HG03439 (cell line): ENCODE results near the gene ZP3.
"Not testable (repeated sequence)": the region's sequence is repeated elsewhere in the genome, so short reads cannot be mapped to it uniquely, and the experiment has no call there.

ENCODE experiments used
- ATAC-seq: cut with Tn5 transposase; IDR thresholded peaks from one replicate; pipeline ENCODE4 v1.9.1; 2021; ENCODE audit warnings: mild to moderate bottlenecking, moderate library complexity; ENCODE audit not compliant: unreplicated experiment

ZP3 gene

DNA sequence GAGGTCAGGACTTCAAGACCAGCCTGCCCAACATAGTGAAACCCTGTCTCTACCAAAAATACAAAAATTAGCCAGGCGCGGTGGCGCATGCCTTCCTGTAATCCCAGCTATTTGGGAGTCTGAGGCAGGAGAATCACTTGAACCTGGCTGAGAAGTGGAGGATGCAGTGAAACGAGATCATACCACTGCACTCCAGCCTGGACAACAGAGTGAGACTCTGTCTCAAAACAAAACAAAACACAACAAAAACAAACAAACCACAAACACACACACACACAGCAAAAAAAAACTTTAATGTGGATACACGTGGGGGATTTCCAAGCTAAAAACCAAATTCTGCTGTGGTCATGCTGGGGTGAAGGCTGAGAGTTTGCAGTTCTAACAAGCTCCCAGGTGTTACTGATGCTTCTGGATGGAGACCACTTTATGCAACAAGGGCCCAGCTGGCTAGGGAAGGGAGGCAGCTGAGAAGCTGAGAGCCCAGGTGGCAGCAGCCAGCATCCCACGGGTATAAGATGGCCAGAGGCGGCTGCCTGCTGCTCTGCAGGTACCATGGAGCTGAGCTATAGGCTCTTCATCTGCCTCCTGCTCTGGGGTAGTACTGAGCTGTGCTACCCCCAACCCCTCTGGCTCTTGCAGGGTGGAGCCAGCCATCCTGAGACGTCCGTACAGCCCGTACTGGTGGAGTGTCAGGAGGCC, at the start of gene ZP3:
Gene ZP3 (plus strand): TSS at position 538 of the 699 bp plus-strand sequence. CDS start 15 bp downstream, at position 553.
- no peak for ATAC-seq

DNA sequence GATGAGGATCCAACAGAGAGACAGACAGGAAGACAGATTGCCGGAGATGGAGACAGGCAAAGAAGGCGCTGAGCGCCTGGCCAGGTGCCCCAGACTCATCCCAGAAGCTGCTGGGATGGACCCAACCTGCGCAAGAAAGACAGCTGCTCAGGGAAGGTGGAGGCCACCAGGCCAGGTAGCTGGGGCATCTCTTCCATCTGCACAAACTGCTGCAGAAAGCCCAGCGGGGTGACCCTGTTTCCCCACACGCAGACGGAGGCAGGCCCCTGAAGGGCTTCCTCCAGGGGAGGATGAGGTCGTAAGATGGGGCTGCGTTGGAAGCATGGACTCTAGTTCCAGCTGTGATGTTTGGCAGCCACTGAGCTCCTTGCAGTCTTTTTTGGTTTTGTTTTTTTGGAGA, 49.5 kb upstream of the ZP3 start:
- no peak for ATAC-seq

DNA sequence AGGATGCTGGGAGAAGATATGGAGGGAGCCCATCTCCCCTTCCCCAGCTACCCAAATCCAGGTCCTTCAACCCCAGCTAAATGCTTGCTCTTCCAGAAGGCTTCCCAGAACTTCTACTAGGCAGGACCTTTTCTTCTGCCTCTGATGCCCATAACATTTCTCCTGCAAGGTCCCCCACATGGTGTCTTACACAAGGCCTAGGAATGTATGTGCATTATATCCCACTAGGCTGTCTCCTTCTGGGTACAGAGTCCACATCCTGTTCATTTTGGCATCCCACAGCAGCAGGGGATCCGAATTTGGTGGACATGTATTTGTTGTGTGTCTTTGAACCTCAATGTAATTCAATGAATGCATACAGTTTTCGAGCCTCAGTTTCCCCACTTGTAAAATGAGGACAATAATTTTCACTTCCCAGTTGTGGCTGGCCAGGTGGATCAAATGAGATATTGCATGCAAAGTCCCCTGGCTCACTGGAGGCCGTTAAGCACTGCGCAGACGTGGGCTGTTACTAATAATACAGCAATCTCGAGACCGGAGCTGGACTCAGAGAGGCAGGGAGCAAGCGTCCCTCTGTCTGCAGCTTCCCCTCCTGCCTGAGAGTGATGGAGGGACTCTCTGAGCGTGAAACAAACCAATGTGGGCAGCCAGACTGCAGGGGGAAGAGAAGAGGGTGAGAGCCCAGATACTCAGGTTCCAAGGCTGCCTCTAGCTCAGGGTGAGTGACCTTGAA, 47.4 kb upstream of the ZP3 start:
- no peak for ATAC-seq

DNA sequence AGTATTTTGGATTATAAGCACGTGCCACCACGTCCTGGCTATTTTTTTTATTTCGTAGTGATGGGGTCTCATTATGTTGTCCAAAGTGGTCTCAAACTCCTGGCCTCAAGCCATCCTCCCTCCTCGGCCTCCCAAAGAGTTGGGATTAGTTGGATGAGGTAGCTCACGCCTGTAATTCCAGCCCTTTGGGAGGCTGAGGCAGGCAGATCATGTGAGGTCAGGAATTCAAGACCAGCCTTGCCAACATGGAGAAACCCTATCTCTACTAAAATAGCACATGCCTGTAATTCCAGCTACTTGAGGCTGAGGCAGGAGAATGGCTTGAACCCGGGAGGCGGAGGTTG, 44.2 kb upstream of the ZP3 start:
- ATAC-seq: no peak

DNA sequence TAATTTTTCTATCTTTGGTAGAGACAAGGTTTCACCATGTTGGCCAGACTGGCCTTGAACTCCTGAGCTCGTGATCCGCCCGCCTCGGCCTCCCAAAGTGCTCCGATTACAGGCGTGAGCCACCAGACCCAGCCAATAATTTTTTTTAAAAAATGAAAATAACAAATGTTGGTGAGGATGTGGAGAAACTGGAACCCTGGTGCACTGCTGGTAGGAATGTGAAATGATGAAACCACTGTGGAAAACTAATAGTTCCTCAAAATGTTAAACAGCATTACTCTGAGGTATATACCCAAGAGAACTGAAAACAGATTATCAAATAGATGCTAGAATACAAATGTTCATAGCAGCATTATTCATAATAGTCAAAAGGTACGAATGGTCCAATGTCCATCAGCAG, 42.9 kb upstream of the ZP3 start:
- ATAC-seq: no peak

DNA sequence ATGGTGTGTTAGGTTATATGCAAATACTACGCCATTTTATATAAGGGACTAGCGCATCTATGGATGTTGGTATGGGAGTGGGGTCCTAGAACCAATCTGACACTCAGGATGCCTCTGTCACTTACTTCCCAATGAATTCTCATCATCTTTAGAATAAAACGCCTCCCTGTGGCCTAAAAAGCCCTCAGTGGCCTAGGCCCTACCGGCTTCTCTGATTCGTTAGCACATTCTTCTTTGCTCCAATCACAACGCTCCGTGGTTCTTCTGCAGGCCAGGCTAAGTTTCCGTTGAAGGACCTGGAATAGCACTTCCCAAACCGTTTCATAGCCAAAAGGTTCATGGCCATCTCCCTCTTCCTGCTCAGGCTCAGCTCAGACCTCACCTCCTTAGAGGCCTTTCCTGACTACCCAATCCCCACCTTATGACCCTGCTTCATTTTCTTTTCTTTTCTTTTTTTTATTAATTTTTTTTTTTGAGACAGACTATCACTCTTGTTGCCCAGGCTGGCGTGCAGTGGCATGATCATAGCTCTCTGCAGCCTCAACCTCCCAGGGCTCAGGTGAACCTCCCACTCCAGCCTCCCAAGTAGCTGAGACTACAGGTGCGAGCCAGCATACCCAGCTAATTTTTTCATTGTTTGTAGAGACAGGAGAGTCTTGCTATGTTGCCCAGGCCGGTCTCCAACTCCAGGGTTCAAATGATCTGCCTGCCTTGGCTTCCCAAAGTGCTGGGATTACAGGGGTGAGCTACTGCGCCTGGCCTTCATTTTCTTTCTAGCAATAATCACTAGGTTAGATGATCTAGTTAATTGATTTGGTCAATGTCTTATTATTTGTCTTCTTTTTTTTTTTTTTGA, 41.4 kb upstream of the ZP3 start:
- no peak for ATAC-seq

DNA sequence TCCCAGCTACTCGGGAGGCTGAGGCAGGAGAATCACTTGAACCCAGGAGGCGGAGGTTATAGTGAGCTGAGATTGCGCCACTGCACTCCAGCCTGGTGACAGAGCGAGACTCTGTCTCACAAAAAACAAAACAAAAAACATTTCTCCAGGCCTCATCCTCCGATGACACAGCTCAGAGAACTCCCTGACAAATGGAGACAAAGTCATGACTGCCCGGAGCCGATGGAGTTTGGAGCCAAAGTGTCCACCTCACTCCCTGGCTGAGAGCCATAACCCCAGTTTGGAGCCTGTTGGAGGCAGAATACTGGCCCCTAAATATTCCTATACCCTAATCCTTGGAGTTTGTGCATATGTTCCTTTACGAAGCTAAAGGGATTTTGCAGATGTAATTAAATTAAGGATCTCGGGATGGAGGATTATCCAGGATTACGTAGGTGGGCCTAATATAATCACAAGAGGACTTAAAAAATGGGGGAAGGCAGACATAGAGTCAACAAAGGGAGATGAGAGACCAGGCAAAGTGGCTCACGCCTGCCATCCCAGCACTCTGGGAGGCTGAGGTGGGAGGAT, 38.0 kb upstream of the ZP3 start:
- no peak for ATAC-seq

DNA sequence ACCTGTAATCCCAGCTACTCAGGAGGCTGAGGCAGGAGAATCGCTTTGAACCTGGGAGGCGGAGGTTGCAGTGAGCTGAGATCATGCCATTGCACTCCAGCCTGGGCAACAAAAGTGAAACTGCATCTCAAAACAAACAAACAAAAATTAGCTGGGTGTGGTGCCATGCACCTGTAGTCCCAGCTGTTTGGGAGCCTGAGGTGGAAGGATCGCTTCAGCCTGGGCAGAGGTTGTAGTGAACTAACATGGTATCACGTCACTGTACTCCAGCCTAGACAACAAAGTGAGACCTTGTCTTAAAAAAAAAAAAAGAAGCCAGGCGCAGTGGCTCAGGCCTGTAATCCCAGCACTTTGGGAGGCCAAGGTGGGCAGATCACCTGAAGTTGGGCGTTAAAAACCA, 37.0 kb upstream of the ZP3 start:
- not testable (repeated sequence) for ATAC-seq

DNA sequence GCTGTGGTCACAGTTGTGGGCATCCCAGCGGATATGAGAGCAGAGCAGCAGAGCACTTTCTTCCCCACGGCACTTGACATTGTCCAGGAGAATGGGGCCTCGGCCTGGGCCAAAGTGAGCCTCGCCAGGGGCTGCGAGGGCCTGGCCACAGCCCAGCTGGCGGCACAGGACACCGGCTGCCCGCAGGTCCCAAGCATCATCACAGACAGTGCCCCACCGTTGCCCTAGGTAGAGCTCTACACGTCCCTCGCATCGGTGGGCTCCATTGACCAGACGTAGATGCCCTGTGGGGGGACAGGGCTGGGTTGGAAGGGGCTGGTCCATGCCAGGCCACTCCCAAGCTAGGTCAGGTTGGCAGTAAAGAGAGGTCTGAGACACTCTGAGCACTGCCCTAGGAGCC, 34.7 kb upstream of the ZP3 start:
- ATAC-seq: no peak

DNA sequence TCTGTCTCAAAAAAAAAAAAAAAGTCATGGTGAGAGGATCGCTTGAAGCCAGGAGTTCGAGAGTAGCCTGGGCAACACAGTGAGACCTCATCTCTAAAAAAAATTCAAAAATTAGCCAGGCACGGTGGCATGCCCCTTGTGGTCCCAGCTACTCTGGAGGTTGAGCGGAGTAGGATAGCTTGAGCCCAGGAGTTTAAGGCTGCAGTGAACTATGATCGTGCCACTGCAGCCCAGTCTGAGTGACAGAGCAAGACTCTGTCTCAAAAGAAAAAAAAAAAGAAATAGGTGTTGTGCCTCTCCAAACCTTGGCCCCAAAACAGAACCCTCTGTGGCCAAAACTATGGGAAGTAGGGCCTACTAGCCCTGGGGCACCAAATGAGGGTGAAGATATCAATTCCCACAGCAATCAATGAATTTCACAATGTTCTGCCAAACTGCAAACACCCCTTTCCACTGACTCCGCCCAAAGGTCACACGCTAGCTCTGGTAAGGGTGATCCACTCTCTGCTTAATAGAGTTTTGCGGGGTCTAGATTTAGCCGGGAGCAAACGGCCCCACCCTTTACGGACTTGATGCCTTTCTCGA, 32.1 kb upstream of the ZP3 start:
- no peak for ATAC-seq

DNA sequence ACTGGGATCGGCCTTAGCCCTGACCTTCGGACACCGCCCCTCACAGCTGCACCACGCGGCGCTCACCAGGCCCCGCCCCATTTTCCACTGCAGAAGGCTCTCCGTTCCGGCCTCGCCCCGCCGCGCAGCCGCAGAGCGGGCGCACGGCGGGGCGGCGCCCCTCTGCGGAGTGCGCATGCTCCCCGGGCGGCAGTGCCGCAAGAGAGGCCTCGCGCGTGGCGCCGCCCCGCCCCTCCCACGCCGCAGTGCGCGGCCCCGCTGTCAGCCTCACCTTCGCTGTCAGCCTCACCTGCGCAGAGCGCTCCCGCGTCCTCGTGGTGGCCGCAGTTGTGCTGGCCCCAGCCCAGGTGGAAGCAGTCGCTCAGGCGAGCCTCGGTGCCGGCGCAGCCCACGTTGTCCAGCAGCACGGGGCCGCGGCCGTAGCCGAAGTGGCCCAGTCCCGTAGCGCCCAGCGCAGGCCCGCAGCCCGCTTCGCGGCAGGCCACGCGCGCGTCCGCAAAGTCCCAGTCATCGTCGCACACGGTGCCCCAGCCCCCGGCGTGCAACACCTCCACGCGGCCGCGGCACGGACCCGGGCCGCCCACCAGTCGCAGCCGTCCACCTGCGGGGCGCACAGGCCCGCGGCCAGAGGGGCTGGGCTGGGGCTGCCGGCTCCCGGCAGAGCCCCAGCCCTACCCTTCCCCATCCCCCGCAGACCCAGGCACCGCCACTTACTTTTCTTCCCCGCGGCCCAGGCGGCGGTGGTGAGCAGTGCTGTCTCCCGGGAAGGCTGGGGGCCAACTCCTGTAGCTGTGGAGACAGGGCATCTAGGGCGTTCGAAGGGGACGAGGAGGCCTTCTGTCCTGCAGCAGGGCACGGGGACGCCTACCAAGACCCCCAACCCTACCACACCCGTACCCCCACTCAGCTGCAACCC, 31.4 kb upstream of the ZP3 start:
- ATAC-seq: peak; percentile 85

DNA sequence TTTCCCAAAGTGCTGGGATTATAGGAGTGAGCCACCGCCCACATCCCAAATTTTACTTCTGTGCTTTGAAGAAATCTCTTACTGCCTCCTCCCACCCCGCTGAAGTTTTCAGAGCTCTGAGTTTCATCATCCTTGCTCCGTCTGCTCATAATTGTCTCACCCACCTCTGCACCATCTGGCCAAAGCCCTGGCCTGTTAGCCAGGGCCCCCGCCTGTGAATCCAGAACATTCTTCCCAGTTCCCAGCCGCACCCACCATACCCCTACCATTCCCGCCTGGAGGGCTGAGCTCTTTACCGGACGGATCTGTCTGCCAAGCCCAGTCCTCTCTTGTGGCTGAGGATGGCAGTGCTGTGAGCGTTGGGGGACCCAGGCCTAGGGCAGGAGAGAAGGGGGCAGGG, 29.8 kb upstream of the ZP3 start:
- ATAC-seq: no peak

DNA sequence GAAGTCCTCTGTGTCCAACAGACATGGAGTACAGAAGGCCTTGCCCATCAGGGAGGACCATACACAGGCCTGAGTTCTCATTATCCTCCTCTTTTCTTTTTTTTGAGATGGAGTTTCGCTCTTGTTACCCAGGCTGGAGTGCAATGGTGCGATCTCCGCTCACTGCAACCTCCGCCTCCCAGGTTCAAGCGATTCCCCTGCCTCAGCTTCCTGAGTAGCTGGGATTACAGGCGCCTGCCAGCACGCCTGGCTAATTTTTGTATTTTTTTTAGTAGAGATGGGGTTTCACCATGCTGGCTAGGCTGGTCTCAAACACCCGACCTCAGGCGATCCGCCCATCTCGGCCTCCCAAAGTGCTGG, 29.2 kb upstream of the ZP3 start:
- ATAC-seq: not testable (repeated sequence)

DNA sequence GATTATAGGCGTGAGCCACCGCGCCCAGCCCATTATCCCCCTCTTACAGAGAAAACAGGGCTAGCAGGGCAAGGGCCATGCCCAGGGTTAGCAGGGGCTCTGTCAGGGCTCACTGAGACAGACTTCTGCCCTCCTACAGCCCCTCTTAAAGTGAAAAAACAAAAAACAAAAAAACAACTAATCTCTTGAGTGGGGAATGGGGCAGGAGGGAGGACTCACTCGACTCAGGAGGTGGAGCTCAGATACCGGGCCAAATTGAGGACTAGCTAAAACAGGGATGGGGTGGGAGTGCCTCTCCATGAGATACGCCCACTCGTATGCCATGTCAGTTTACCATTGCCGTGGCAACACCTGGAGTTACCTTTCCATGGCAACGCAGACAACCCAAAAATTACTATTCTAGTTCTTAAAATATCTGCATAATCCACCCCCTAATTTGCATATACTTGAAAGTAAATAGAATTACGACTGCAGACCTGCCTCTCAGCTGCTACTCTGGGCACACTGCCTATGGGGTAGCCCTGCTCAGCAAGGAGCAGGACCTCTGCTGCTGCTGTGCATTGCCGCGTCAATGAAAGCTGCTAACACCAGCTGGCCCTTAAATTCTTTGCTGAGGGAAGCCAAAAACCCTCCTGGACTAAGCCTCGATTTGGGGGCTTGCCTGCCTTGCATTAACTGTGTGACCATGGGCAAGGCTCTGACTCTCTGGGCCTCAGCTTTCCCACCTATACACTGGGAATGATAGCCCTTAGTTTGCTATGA, 28.6 kb upstream of the ZP3 start:
- no peak for ATAC-seq

DNA sequence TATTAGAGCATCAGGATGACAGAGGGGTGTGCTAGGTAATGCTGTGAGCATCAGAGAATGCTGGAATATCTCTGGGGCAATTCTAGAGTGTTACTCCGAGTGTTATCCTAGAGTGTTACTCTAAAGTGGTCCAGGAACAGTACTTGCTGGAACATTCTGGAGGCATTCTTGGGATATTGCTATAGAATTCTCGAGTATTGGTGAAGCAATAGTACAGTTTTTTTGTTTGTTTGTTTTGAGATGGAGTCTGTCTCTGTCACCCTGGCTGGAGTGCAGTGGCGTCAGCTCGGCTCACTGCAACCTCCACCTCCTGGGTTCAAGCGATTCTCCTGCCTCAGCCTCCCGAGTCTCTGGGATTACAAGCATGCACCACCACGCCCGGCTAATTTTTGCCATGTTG, 27.9 kb upstream of the ZP3 start:
- ATAC-seq: no peak

DNA sequence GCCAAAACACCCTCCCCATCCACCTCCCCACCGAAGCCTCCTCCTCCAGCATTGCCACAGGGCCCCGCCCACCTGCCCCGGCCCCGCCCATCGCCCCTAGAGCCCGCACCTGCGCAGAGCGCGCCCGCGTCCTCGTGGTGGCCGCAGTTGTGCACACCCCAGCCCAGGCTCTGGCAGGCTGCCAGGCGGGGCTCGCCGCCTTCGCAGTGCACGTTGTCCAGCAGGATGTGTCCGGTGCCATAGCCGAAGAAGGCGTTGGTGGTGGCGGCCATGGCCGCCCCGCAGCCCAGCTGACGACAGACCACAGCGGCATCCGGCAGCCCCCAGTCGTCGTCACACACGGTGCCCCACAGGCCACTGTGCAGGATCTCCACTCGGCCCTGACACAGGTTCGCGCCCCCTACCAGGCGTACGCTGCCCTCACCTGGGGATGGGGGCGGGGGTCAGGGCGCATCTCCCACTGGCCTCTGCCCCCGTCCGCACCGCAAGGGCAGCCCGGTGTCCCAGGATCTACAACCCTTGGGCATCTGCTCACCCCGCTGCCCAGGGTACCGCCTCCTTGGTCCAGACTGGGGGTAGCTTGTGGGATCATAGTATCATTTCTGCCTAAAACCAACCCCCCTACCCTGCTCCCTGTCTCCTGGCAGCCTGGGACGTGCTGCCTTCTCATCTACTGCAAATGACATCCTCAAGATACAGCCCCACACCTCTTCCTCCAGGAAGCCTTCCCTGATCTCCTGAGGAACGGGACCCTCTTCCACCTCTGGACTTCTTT, 27.2 kb upstream of the ZP3 start:
- ATAC-seq: no peak

DNA sequence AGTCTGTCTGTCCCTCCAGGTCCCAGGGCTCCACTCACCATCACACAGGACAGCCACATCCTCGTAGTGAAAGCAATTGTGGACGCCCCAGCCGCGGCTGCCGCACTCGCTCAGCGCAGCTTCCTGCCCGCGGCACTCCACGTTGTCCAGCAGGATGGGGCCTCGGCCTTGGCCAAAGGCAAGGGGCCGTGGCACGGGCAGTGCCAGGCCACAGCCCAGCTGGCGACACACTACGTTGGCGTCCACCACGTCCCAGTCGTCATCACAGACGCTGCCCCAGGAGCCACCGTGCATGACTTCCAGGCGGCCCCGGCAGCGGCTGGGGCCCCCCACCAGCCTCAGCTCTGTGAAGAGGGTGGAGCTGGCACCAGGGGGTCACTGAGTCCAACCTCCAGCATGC, 24.5 kb upstream of the ZP3 start:
- ATAC-seq: no peak

DNA sequence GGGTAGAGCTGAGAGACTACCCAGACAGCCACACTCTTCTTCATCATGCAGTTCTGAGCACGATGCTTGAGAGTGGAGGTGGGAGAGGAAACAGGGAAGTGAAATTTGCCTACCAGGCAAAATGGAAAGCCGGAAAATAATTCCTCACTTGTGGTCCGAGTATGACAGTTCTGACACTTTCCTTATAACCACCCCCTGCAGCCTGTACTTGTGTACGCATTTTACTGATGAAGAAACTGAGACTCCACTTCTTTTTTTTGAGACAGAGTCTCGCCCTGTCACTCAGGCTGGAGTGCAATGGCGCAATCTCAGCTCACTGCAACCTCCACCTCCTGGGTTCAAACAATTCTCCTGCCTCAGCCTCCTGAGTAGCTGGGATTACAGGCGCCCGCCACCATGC, 21.7 kb upstream of the ZP3 start:
- not testable (repeated sequence) for ATAC-seq
